ENCODE measurements around the gene NUDT14. TPM values are rescaled to one million over a fixed set of nuclear protein-coding genes. Genes with fewer than 3 reads are reported as not detected.

Gene NUDT14
- total RNA-seq, 4 donors from 2014 or later = 17.0 to 53.9 (median 32.6) TPM

DNA sequence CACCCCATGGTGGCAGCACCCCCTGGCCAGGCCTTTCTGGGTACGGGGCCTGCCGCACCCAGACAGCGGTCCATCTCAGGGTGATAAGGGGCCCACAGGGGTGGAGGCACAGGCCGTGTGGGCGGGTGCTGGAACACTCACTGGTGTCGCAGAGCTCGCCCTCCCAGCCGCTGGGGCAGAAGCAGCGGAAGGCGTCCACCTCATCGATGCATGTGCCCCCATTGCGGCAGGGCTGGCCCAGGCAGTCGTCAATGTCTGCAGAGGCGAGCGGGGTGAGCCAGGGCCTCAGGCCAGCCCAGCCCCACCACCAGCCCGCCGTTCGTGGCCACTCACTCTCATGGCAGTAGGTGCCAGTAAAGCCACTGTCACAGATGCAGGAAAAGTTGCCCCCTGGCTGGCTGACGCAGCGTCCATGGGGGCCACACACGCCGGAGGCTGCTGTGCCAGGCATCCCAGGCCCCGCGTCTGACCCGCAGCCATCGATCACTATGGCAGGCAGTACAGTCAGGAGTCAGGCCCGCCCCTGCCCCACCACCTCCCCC lies 32.4 kb downstream of the NUDT14 start:
- no peak overlapping the region for H3K4me3 ChIP-seq
- H3K9me3 ChIP-seq = no peaks in the 10 kb centered on the region
- 90% methylated on average over 20 of the region's 27 CpGs; no CpG with 5 or more reads in 1 of the 2 donors for WGBS, 2 donors (ENCODE audit: low coverage in 1 of 2)
- H3K4me1 ChIP-seq = no peaks in the 10 kb centered on the region
- intact Hi-C loops (cut with DNase I; ENCODE audit: low total_unique reads) = no loop called here
- H3K27me3 ChIP-seq = no peaks in the 10 kb centered on the region
- H3K27ac ChIP-seq = no peak overlapping the region
- in situ Hi-C loops (cut with MboI; ENCODE audit: low pct_ligation_motif_present in 1 of 4, low pct_unique_long_range_greater_than_20kb in 1 of 4, low sequenced_read_pairs in 3 of 4) = no loop called here
- no peaks in the 10 kb centered on the region for H3K36me3 ChIP-seq
- DNase-seq = no peak
- TF ChIP-seq, protein P1, sequence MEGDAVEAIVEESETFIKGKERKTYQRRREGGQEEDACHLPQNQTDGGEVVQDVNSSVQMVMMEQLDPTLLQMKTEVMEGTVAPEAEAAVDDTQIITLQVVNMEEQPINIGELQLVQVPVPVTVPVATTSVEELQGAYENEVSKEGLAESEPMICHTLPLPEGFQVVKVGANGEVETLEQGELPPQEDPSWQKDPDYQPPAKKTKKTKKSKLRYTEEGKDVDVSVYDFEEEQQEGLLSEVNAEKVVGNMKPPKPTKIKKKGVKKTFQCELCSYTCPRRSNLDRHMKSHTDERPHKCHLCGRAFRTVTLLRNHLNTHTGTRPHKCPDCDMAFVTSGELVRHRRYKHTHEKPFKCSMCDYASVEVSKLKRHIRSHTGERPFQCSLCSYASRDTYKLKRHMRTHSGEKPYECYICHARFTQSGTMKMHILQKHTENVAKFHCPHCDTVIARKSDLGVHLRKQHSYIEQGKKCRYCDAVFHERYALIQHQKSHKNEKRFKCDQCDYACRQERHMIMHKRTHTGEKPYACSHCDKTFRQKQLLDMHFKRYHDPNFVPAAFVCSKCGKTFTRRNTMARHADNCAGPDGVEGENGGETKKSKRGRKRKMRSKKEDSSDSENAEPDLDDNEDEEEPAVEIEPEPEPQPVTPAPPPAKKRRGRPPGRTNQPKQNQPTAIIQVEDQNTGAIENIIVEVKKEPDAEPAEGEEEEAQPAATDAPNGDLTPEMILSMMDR (IDR thresholded peaks at IDR 0.05) = no peak
- TF ChIP-seq POLR2AphosphoS5 (IDR thresholded peaks at IDR 0.05) (no peak), POLR2A (IDR thresholded peaks at IDR 0.05) (no peak), EP300 (IDR thresholded peaks at IDR 0.05; ENCODE audit: low read depth) (no peak)

DNA sequence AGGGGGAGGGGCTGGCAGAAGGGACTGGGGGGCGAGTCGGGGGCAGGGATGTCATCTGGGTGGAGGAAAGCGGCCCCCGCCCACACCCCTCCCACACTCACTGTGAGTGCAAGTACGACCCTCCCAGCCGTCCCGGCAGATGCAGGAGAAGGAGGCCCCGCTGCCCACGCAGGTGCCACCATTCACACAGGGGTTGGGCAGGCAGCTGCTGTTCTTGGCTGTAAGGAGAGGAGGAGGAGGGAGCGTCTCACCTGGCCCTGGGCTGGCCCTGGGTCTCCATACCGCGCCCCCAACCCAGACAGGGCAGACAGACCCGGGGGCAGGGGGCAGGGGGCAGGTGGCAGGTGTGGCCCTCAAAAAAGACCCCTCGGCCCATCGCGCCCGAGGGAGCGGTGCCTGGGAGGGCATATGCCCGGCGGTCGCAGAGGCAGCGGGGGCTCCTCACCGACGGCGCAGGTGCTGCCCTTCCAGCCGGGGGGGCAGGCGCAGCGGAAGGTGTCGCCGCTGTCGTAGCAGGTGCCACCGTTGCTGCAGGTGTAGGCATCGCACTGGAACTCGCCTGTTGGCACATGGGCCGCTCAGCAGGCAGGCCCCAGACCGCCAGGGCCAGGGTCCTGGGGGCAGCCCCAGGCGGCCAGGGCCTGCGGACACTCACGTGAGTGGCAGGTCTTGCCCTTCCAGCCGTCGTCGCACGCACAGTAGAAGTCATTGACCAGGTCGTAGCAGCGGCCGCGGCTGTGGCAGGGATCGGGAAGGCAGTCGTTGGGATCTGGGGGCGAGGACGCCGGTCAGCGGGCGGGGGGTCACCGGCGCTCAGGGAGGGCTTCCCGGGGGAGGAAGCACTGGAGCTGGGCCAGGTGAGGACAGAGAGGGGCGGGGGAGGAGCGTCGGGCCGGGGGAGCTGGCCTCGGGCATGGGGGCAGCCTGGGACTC lies 33.2 kb downstream of the NUDT14 start:
- intact Hi-C loops (cut with DNase I; ENCODE audit: low total_unique reads) = no loop called here
- no peak for DNase-seq
- TF ChIP-seq EP300 (IDR thresholded peaks at IDR 0.05; ENCODE audit: low read depth) = no peak
- no peak for TF ChIP-seq POLR2AphosphoS5 (IDR thresholded peaks at IDR 0.05)
- TF ChIP-seq, protein P1 (IDR thresholded peaks at IDR 0.05) = no peak
- TF ChIP-seq POLR2A (IDR thresholded peaks at IDR 0.05) = no peak
- WGBS, 2 donors (ENCODE audit: low coverage in 1 of 2) = 91 to 100% methylated on average over 1 to 50 of the region's 62 CpGs
- Histone ChIP-seq H3K36me3 (no peaks in the 10 kb centered on the region), H3K27ac (no peak overlapping the region), H3K4me1 (no peaks in the 10 kb centered on the region), H3K27me3 (no peaks in the 10 kb centered on the region), H3K9me3 (no peaks in the 10 kb centered on the region), H3K4me3 (no peak overlapping the region)
- in situ Hi-C loops (cut with MboI; ENCODE audit: low pct_ligation_motif_present in 1 of 4, low pct_unique_long_range_greater_than_20kb in 1 of 4, low sequenced_read_pairs in 3 of 4) = no loop called here

DNA sequence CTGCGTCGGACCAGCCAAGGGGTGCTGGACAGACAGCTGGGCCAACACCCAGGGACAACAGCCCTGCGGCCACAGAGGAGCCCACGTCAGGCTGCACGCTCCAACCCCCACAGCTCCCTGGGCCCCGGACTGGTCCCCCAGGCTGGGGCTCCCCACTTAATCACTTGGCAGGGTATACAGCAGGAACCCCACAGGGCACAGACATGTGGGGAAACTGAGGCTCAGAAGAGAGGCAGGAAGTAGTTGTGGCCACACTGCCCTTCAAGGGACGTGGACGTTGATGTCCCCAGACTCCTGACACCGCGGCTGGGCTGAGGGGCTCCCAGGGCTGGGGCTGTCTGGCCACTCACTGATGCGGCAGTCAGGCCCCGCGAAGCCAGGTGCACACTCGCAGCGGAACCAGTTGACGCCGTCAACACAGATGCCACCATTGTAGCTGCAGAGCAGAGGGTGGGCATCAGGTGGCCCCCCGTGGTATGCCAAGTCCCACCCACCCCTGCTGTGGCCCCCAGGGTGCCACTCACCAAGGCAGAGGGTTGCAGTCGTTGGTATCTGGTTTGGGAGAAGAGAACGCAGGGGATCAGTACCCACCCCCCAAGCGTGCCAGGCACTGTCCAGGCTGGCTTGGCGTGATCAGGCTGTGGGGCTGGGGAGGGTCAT lies 34.0 kb downstream of the NUDT14 start:
- Histone ChIP-seq H3K36me3 (no peaks in the 10 kb centered on the region), H3K4me3 (no peak overlapping the region), H3K4me1 (no peaks in the 10 kb centered on the region), H3K27ac (no peak overlapping the region), H3K27me3 (no peaks in the 10 kb centered on the region), H3K9me3 (no peaks in the 10 kb centered on the region)
- in situ Hi-C loops (cut with MboI; ENCODE audit: low pct_ligation_motif_present in 1 of 4, low pct_unique_long_range_greater_than_20kb in 1 of 4, low sequenced_read_pairs in 3 of 4) (no loop called here), intact Hi-C loops (cut with DNase I; ENCODE audit: low total_unique reads) (no loop called here)
- 92% methylated on average over 17 of the region's 22 CpGs; no CpG with 5 or more reads in 1 of the 2 donors for WGBS, 2 donors (ENCODE audit: low coverage in 1 of 2)
- TF ChIP-seq, protein P1 (IDR thresholded peaks at IDR 0.05) = no peak
- TF ChIP-seq EP300 (IDR thresholded peaks at IDR 0.05; ENCODE audit: low read depth) (no peak), POLR2A (IDR thresholded peaks at IDR 0.05) (no peak), POLR2AphosphoS5 (IDR thresholded peaks at IDR 0.05) (no peak)
- DNase-seq = no peak

All from transverse colon (tissue), 4 donors.